GM11168 (cell line): ENCODE data around the gene ADAMTS13.

ENCODE experiments used
- in situ Hi-C: fragments of 300-500 bp; cut with MboI; formaldehyde crosslinking; loops from one replicate; pipeline ENCODE4 v1.12.0; 2022; ENCODE audit warnings: low sequenced_read_pairs; ENCODE audit not compliant: unreplicated experiment

The ADAMTS13 gene

GRCh38 chr9:133468374-133468773, 46.2 kb downstream of the ADAMTS13 start:
- in situ Hi-C loops: no loop called here

DNA sequence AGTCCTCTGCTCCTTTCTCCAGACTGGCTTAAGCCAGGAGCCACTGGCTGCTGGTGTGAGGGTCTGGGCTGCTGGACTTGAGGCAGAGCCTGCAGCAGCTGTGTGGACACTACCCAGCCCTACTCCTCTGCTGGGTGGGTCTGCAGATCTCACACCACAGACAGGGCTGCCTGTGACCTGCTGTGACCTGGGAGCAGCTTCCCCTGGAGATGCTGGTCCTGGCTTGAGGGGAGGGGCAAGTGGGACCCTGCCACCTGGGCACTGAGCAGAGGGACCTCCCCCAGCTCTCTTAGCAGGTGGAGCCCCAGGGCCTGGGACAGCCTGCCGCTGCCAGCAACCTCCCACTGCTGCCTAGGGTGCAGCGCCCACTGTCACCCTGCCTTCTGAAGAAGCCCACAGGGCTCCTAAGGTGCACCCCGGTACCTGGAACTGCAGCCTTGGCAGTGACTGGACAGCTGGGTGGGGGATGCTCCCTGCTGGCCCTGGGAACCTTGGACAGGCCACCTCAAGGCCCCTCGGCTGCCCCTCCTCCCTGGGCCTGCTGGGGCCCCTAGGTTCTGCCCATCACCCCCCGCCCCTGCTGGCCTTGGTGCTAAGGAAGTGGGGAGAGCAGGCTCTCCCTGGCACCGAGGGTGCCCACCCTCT, 46.7 kb downstream of the ADAMTS13 start:
- in situ Hi-C loops: no loop called here

- in situ Hi-C loops: no loop called here
Observed at GRCh38 chr9:133470427-133470924, 48.3 kb downstream of the ADAMTS13 start.

DNA sequence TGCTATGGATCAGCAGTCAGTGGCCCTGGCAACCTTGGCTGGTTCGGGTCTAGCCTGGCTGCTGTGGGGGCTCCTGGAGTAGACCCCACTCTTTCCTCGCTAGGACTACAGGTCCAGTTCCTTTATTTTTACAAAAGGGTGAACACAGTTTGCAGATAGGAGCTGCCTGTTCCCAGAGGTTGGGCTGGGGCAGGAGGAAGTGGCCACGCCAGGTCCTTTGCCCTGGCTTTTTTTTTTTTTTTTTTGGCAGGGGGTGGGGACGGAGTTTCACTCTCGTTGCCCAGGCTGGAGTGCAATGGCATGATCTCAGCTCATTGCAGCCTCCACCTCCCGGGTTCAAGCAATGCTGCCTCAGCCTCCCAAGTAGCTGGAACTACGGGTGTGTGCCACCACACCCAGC, 48.8 kb downstream of the ADAMTS13 start:
- in situ Hi-C loops: no loop called here

DNA sequence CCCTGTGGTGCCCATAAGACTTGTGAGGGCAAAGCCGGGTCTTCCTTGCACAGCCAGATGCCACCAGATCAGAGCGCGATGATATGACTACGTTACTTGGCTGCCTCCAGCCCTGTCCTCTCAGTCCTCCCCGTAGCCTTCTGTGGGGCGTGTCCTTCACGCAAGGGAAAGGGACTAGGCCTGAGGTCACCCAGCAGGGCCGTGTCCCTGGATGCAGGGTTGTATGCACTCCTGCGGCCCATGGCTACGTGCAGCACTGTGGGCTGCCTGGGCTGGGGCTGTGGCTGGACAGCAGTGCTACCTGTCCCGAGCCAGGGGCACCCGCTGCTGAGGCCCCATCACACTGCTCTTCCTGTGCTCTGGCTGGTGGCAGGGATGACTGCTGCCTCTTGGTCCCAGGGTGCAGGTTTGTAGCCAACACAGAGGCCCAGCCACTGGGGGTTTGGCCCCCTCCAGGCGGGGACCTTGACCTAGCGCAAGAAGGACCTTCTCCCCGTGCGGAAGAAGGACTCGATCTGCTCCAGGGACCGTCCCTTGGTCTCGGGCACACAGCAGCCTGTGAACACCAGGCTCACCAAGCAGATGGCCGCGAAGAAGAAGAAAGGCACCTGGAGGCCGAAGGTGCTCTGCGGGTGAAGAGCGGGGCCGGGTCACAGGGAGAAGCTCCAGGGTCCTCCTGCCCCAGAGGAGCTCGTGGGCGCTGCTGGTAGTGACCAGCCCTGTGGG, 49.5 kb downstream of the ADAMTS13 start:
- in situ Hi-C loops: no loop called here

GRCh38 chr9:133472277-133472645, 50.1 kb downstream of the ADAMTS13 start:
- in situ Hi-C loops: no loop called here

- in situ Hi-C loops: no loop called here
Observed at GRCh38 chr9:133472753-133473378, 50.7 kb downstream of the ADAMTS13 start.

- in situ Hi-C loops: no loop called here
Observed at GRCh38 chr9:133473743-133474142, 51.6 kb downstream of the ADAMTS13 start.

DNA sequence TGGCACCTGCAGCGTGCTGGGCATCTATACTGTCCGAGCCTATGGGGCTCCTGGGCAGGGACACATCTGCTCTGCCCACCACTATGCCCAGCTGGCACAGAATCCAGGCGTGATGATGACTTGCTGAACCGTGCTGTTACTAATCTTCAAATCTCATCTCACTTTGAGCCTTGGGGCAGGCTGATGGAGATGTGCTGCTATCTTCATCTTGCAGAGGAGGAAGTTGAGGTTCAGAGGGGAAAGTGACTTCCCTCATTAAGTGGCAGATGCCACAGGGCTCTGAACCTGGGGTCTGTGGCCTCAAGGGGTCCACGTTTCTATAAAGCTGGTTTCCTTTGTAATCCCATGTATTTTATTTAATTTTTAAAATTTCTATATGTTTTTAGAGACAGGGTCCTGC, 52.0 kb downstream of the ADAMTS13 start:
- in situ Hi-C loops: no loop called here

DNA sequence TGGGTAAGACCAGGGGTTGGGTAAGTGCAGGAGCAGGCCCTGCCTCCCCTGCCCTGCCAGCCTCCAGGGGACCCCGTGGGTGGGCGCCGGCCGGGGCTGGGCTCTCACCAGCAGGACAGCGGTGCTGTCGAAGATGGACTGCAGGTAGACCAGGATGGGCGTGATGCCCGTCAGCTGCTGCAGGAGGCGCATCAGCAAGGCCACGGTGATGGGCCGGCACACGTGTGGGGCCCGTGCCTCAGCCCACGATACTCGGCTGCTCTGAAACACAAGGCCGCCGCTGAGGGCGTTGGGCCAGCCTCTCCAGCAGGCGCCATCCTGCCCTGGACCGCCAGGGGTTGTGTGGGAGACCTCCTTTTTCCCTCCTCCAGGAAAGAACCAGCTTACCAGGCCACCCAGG, 52.7 kb downstream of the ADAMTS13 start:
- in situ Hi-C loops: loop anchor here (25.0 kb wide), 1 partner anchor 288 kb away; no protein-coding TSS in a partner anchor

DNA sequence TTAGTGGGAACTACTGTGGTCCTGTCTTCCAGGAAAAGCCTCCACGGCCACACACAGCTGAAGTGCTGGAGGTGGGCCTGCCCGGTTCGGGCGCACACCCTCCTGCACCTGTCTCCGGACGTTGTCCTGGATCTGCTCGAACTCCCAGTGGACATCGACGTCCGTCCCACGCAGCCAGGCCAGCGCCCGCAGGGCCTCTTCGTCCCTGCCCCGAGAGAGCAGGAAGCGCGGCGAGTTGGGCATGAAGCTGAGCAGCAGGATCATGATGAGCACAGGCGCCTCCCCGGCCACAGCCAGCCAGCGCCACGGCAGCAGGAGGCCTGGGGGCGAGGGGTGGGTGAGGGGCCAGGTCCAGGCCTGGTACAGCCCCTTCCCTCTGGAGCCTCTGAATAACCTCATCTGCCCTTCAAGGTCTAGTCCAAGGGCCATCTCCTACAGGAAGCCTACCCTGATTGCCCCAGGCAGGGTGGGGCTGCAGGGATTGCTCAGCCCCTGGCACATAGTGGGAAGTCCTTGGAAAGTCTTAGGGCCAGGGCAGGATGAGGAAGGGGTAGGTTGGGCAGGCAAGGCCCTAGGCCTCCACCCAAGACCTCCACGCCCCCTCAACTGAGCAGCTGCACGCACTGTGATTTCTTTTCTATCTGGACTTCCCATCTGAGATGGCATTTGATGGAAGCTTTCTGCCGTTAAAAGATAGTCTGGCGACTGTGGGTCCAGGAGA, 53.3 kb downstream of the ADAMTS13 start:
- in situ Hi-C loops: loop anchor here (25.0 kb wide), 1 partner anchor 288 kb away; no protein-coding TSS in a partner anchor

DNA sequence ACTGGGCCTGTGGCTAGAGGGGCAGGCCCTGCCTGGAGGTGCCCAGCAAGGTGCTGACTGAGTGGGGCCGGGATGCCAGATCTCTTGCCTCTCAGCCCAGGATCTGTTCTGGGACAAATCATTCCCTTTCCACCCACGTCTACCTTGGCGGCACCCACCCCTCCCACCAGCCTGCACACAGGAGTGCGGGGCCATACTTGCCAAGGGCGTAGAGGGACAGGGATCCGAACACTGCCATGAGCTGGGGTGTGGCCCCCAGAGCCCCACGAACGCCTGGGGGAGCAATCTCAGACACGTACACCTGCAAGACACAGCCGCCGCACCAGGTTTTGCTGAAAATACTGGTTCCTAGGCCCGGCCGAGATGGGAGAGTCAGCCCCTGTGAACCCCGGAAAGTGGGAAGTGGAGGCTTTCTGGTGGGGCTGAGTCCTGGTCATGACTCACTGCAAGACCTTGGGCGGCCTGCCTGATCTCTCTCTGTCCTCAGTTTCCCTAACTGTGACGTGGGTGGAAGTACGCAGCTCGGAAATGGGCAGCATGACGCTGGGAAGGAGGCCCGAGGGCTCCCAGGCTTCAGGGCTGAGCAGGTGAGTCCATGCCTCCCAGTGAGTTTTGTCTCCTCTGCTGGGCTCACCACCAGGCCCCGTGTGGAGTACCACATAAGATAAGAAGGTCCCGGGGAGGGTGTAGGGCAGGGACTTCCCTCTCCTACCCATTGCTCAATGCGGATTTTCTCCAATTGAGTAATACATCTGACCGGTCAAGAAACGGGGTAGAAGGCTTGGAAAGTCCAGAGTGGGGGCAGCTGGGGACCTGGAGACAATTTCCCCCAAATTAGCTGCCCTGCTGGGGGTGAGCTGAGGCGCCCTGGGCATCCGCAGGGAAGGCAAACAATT, 54.1 kb downstream of the ADAMTS13 start:
- in situ Hi-C loops: loop anchor here (25.0 kb wide), 1 partner anchor 289 kb away; no protein-coding TSS in a partner anchor

DNA sequence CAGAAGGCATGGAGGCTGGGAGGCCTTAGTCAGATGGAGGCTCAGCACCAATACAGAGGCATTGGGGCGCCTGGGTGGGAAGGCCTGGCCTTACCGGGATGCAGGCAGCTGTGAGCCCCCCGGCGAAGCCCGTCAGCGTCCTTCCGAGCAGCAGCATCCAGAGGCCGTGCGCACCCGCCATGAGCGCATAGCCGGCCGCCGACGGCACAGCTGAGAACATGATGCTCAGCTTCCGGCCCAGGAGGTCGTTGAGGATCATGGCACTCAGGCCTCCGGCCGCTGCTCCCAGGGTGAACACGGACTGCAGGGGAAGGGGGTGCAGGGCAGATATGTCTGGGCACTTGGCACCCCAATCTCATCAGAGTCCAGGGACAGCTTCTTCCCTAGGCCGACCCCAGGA, 54.8 kb downstream of the ADAMTS13 start:
- in situ Hi-C loops: loop anchor here (25.0 kb wide), 1 partner anchor 290 kb away; no protein-coding TSS in a partner anchor

GRCh38 chr9:133477461-133477860, 55.3 kb downstream of the ADAMTS13 start:
- in situ Hi-C loops: loop anchor here (25.0 kb wide), 1 partner anchor 290 kb away; no protein-coding TSS in a partner anchor

DNA sequence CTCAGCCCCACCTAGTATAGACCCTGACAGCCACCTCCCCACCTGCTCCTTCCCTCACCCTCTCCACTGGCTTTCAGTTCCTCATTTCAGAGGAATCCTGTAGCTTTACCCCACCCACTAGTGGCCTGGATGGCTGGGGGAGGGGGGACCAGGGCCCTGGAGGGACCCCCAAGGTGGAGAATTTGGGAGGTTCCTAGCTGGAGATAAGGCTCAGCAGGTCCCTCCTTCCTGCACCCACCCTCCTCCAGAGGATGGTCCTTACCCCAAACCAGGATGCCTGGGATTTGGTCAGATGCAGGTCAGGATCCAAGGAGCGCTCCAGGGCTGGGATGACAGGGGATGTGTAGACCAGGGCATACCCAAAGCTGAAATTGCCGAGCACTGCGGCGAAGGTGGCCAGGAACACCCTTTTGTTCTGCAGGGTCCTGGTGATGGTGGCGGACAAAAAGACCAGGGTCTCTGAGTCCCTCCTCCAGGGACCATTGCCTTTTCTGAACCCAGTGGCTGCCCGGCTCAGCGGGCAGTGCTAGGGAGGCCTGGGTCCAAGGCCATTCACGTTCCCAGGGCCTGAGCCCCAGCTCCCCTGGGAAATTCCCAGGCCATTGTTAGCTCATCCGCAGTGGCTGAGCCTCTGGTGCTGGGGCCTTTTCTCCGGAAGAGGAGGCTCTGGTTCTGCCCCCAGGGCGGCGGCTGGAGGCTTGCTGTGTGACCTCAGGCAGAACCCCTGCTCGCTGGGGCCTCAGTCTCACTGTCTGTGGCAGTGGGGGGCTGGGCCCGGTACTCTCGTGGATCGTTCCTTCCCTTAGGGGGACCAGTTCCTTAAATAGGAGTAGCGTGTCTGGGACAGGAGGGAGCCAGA, 56.1 kb downstream of the ADAMTS13 start:
- in situ Hi-C loops: loop anchor here (25.0 kb wide), 1 partner anchor 291 kb away; no protein-coding TSS in a partner anchor

DNA sequence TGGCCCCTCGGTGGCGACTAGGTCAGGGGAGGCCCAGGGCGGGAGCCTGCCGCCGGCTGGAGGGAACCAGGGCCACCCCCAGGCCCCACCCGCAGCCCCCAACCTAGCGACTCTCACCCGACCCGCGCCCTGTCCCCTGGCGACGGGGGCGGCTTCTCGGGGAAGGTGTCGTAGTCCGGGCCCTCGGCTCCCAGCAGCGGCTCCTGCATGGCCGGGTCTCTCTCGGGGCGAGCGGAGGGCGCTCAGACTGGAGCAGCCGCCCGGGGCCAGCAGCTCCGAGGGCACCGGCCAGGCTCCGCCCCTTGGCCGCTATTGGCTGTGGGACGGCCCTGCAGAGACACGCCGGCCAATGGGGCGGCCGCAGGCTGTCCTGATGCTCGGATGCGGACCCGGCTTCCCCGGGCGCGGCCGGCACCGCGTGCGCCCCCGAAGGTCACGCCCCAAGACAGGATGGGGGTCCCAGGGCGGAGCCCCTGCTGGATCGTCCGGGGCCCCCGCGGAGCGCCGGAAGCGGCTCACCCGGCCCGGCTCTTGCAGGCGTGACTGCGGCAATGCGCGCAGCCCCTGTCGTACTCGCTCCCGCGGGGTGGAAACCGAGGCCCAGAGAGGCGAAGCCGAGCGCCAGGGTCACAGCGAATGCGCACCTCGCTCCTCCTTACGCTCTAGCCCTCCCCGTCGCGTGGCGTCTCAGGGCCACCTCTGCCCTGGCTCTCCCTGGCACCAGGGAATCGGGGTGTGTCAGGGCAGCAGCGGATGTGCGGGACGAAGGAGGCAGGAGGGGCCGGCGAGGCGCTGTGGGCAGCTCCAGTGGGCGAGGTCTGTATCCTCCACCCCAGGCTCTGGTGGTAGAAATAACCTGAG, 56.9 kb downstream of the ADAMTS13 start, which contains the start of gene SLC2A6:
Gene SLC2A6 (minus strand): TSS at position 249 of the 861 bp plus-strand sequence. CDS start 40 bp downstream, at position 209.
- in situ Hi-C loops: loop anchor here (25.0 kb wide), 1 partner anchor 292 kb away; no protein-coding TSS in a partner anchor

DNA sequence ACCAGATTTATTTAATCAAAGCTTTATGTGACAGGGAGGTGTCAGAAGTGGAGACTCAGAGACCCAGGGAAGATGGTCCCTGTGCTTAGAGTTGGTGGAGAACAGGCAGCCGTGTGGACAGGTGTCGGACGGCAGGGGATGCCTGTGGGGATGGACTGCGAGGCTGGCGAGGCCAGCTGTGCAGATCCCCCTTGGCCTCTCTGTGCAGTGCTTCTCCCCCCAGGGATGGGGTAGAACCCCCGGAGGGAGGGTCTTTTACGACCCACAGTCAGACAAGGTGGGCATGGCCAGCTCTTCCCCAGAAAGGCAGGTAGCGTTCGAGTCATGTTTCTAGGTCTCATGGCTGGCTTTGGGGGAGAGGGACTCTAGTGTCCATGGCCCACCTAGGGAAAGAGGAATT, 61.4 kb downstream of the ADAMTS13 start:
- in situ Hi-C loops: loop anchor here (25.0 kb wide), 1 partner anchor 296 kb away; no protein-coding TSS in a partner anchor
